Osteoblast (primary cell): ENCODE measurements around the gene LSP1. TPM values are rescaled to one million over a fixed set of nuclear protein-coding genes. Genes with fewer than 3 reads are reported as not detected.
A peak's percentile ranks its signal among the peaks of the same experiment; 100 is the strongest.
"Not testable (repeated sequence)": the region's sequence is repeated elsewhere in the genome, so short reads cannot be mapped to it uniquely, and the experiment has no call there.

Experiments used
- DNase-seq: peaks from one replicate; pipeline ENCODE4 v3.0.0; 2011; ENCODE audit warnings: low spot score, mixed read lengths; ENCODE audit not compliant: insufficient read length; ENCODE audit errors: missing footprints
- H2AFZ ChIP-seq: 2 replicates; pipeline ENCODE4 v1.6.0; 2011; ENCODE audit warnings: mild to moderate bottlenecking, low read length
- H3K27ac ChIP-seq: 2 replicates; pipeline ENCODE4 v1.5.1; 2011; ENCODE audit warnings: mild to moderate bottlenecking, low read depth, low read length, moderate library complexity
- H3K27me3 ChIP-seq: 2 replicates; pipeline ENCODE4 v1.6.0; 2012; ENCODE audit warnings: mild to moderate bottlenecking, control low read depth, inconsistent platforms, low read length, moderate library complexity; ENCODE audit not compliant: insufficient read depth
- H3K36me3 ChIP-seq: 2 replicates; pipeline ENCODE4 v1.5.1; 2011; ENCODE audit warnings: mild to moderate bottlenecking, low read length, control low read depth, moderate library complexity; ENCODE audit not compliant: insufficient read depth
- H3K4me1 ChIP-seq: 2 replicates; pipeline ENCODE4 v1.5.1; 2011; ENCODE audit warnings: mild to moderate bottlenecking, low read length, control low read depth, moderate library complexity; ENCODE audit not compliant: insufficient read depth
- H3K4me2 ChIP-seq: 2 replicates; pipeline ENCODE4 v1.6.0; 2011; ENCODE audit warnings: mild to moderate bottlenecking, low read length; ENCODE audit not compliant: insufficient read depth
- H3K4me3 ChIP-seq: fragments of 200-600 bp; sonication (generic); 3 replicates; pipeline ENCODE4 v1.5.1; 2012; ENCODE audit warnings: mild to moderate bottlenecking, low read length, inconsistent platforms; ENCODE audit not compliant: insufficient read depth
- H3K79me2 ChIP-seq: 2 replicates; pipeline ENCODE4 v1.6.0; 2012; ENCODE audit warnings: mild to moderate bottlenecking, low read length, control low read depth, inconsistent platforms; ENCODE audit not compliant: insufficient read depth
- H3K9me3 ChIP-seq: 2 replicates; pipeline ENCODE4 v1.5.1; 2011; ENCODE audit warnings: low read depth, low read length, control low read depth
- H4K20me1 ChIP-seq: 2 replicates; pipeline ENCODE4 v1.6.0; 2012; ENCODE audit warnings: mild to moderate bottlenecking, low read length, control low read depth; ENCODE audit not compliant: insufficient read depth
- small RNA-seq: library from RNA; depleted of rRNA; stranded (forward); fragments of <200 nt; gene quantifications from one replicate; pipeline ENCODE3, GENCODE V24; 2012
- total RNA-seq: library from RNA; depleted of rRNA; stranded (reverse); fragments of >200 nt; gene quantifications from 2 replicates; pipeline ENCODE4 v1.2.3, GENCODE V29; 2012
- TF ChIP-seq, protein P1 (sequence below): IDR thresholded peaks from 2 replicates; pipeline ENCODE4 v1.5.1; 2011; ENCODE audit warnings: mild to moderate bottlenecking, low read depth, low read length, moderate library complexity; ENCODE audit errors: extremely low read depth

Gene LSP1
- total RNA-seq, 1 donor: 54.6 TPM

DNA sequence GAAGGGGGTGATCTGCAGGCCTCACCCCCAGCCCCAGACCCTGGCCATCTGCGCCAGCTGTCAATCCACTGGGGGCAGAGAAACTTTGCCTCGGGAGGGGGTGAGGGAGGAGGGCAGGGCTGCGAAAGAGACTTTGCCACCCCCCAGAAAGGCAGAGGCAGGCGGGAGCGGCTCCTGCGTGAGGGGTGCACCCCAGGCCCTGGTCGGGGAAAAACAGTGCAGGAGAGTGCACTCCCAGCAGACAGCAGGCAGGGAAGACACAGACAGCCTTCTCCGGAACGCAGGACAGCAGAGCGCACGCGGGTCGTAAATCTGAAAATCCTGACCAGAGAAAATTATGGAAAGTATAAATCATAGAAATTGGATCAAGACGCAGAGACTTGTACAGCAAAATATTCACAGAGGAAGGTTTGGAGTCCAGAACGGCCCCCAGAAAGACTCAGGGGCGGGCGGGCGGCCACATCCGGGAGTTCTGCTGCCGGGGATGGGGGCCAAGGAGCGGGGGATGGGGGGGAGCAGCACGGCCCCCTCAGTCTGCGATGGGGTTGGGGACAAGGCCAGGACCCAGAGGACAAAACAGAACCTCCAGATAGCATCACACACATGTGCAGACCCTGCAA, 86.2 kb downstream of the LSP1 start:
- no peak overlapping the region for H3K4me2 ChIP-seq
- no peaks in the 10 kb centered on the region for H3K9me3 ChIP-seq
- no peaks in the 10 kb centered on the region for H3K79me2 ChIP-seq
- H3K4me3 ChIP-seq: no peak overlapping the region
- TF ChIP-seq, protein P1, sequence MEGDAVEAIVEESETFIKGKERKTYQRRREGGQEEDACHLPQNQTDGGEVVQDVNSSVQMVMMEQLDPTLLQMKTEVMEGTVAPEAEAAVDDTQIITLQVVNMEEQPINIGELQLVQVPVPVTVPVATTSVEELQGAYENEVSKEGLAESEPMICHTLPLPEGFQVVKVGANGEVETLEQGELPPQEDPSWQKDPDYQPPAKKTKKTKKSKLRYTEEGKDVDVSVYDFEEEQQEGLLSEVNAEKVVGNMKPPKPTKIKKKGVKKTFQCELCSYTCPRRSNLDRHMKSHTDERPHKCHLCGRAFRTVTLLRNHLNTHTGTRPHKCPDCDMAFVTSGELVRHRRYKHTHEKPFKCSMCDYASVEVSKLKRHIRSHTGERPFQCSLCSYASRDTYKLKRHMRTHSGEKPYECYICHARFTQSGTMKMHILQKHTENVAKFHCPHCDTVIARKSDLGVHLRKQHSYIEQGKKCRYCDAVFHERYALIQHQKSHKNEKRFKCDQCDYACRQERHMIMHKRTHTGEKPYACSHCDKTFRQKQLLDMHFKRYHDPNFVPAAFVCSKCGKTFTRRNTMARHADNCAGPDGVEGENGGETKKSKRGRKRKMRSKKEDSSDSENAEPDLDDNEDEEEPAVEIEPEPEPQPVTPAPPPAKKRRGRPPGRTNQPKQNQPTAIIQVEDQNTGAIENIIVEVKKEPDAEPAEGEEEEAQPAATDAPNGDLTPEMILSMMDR: no peak
- H2AFZ ChIP-seq: no peak overlapping the region
- no peaks in the 10 kb centered on the region for H3K27me3 ChIP-seq
- no peak overlapping the region for H3K27ac ChIP-seq
- no peaks in the 10 kb centered on the region for H4K20me1 ChIP-seq
- DNase-seq: peak; percentile 90
- peaks cover 7% of the 10 kb centered on the region for H3K4me1 ChIP-seq
- H3K36me3 ChIP-seq: no peaks in the 10 kb centered on the region

DNA sequence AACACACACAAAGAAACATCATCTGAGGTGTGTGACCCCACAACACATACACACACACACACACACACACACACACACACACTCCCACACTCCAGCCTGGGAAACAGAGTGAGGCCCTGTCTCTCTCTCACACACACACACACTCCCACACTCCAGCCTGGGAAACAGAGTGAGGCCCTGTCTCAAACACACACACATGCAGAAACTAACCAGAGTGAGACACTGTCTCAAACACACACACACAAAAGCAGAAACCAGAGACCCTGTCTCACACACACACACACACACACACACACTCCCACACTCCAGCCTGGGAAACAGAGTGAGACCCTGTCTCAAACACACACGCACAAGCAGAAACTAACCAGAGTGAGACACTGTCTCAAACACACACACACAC, 86.9 kb downstream of the LSP1 start:
- not testable (repeated sequence) for H3K79me2 ChIP-seq, H3K36me3 ChIP-seq, H3K27ac ChIP-seq, H3K4me2 ChIP-seq, DNase-seq, H3K27me3 ChIP-seq, H4K20me1 ChIP-seq, H3K9me3 ChIP-seq, H3K4me3 ChIP-seq, H2AFZ ChIP-seq
- peaks cover 10% of the 10 kb centered on the region for H3K4me1 ChIP-seq

Small RNA genes within 50 kb of the gene (small RNA-seq; reads per million reads assigned to genes)
- gene AC051649.1 (not detected), gene MIR4298 (not detected)

Other genes starting within 250 kb of the LSP1 start
- not detected in 2 replicates for gene KRTAP5-3, start 244.6 kb upstream of the LSP1 start, total RNA-seq
- gene KRTAP5-4, start 230.9 kb upstream of the LSP1 start, total RNA-seq: not detected in 2 replicates
- gene KRTAP5-5, start 223.3 kb upstream of the LSP1 start, total RNA-seq: not detected in 2 replicates
- not detected in 2 replicates for gene KRTAP5-6, start 155.9 kb upstream of the LSP1 start, total RNA-seq
- 15.0 and 18.1 TPM in 2 replicates for gene IFITM10, start 102.5 kb upstream of the LSP1 start, total RNA-seq
- 491 and 519 TPM in 2 replicates for gene CTSD, start 89.2 kb upstream of the LSP1 start, total RNA-seq
- gene SYT8, start 18.1 kb upstream of the LSP1 start, total RNA-seq: 0.36 and 0.59 TPM in 2 replicates
- not detected in 2 replicates for gene TNNI2, start 14.1 kb upstream of the LSP1 start, total RNA-seq
- gene PRR33, start 38.8 kb downstream of the LSP1 start, total RNA-seq: not detected in 2 replicates
- not detected in 2 replicates for gene TNNT3, start 66.6 kb downstream of the LSP1 start, total RNA-seq
- 84.9 and 94.5 TPM in 2 replicates for gene MRPL23, start 94.2 kb downstream of the LSP1 start, total RNA-seq
- gene H19, start 144.8 kb downstream of the LSP1 start, total RNA-seq: 4.3 and 9.4 TPM in 2 replicates